ENCODE measurements around the gene DOCK1.

The DOCK1 gene

GRCh38 chr10:127374901-127375300 is 469.7 kb downstream of the DOCK1 start:
- Histone ChIP-seq H3K27me3 (ENCODE audit: insufficient read depth, low read depth) (no peaks in the 10 kb centered on the region), H3K4me1 (ENCODE audit: low read depth, poor library complexity, severe bottlenecking) (no peaks in the 10 kb centered on the region), H3K79me2 (ENCODE audit: insufficient read depth, low read depth) (no peaks in the 10 kb centered on the region), H4K20me1 (ENCODE audit: insufficient read depth) (no peaks in the 10 kb centered on the region), H2AFZ (ENCODE audit: low read depth) (no peak overlapping the region), H3K36me3 (ENCODE audit: insufficient read depth) (no peaks in the 10 kb centered on the region), H3K27ac (no peak overlapping the region), H3K9ac (no peak overlapping the region), H3K4me2 (no peak overlapping the region), H3K4me3 (IDR thresholded peaks at IDR 0.05; ENCODE audit: insufficient read depth, low read depth, low read length) (no peak overlapping the region)
- TF ChIP-seq CTCF (conservative IDR thresholded peaks at IDR 0.05; ENCODE audit: low read depth, low read length), result no peak

- no peaks in the 10 kb centered on the region for H3K79me2 ChIP-seq (ENCODE audit: insufficient read depth, low read depth)
- H3K9ac ChIP-seq, result no peak overlapping the region
- H3K27me3 ChIP-seq (ENCODE audit: insufficient read depth, low read depth), result no peaks in the 10 kb centered on the region
- no peaks in the 10 kb centered on the region for H3K4me1 ChIP-seq (ENCODE audit: low read depth, poor library complexity, severe bottlenecking)
- TF ChIP-seq CTCF (conservative IDR thresholded peaks at IDR 0.05; ENCODE audit: low read depth, low read length), result no peak
- H3K4me2 ChIP-seq, result no peak overlapping the region
- H4K20me1 ChIP-seq (ENCODE audit: insufficient read depth), result no peaks in the 10 kb centered on the region
- no peak overlapping the region for H2AFZ ChIP-seq (ENCODE audit: low read depth)
- H3K36me3 ChIP-seq (ENCODE audit: insufficient read depth), result no peaks in the 10 kb centered on the region
- no peak overlapping the region for H3K27ac ChIP-seq
- H3K4me3 ChIP-seq (IDR thresholded peaks at IDR 0.05; ENCODE audit: insufficient read depth, low read depth, low read length), result no peak overlapping the region
These were observed 470.2 kb downstream of the DOCK1 start for GRCh38 chr10:127375461-127375860.

- no peak for TF ChIP-seq CTCF (conservative IDR thresholded peaks at IDR 0.05; ENCODE audit: low read depth, low read length)
These were observed 470.8 kb downstream of the DOCK1 start for GRCh38 chr10:127376071-127376470.

GRCh38 chr10:127378628-127379027 is 473.4 kb downstream of the DOCK1 start:
- H3K9ac ChIP-seq, result no peak overlapping the region
- TF ChIP-seq CTCF (conservative IDR thresholded peaks at IDR 0.05; ENCODE audit: low read depth, low read length), result no peak
- H3K36me3 ChIP-seq (ENCODE audit: insufficient read depth), result no peaks in the 10 kb centered on the region
- H3K27ac ChIP-seq, result no peak overlapping the region
- no peaks in the 10 kb centered on the region for H3K4me1 ChIP-seq (ENCODE audit: low read depth, poor library complexity, severe bottlenecking)
- H3K4me3 ChIP-seq (IDR thresholded peaks at IDR 0.05; ENCODE audit: insufficient read depth, low read depth, low read length), result no peak overlapping the region
- no peaks in the 10 kb centered on the region for H4K20me1 ChIP-seq (ENCODE audit: insufficient read depth)
- H3K79me2 ChIP-seq (ENCODE audit: insufficient read depth, low read depth), result no peaks in the 10 kb centered on the region
- no peak overlapping the region for H3K4me2 ChIP-seq
- no peak overlapping the region for H2AFZ ChIP-seq (ENCODE audit: low read depth)
- H3K27me3 ChIP-seq (ENCODE audit: insufficient read depth, low read depth), result no peaks in the 10 kb centered on the region

More at GRCh38 chr10:127376071-127376470, 470.8 kb downstream of the DOCK1 start:
- no peak overlapping the region for H3K4me3 ChIP-seq (IDR thresholded peaks at IDR 0.05; ENCODE audit: insufficient read depth, low read depth, low read length)
- H3K79me2 ChIP-seq (ENCODE audit: insufficient read depth, low read depth), result no peaks in the 10 kb centered on the region
- H3K9ac ChIP-seq, result no peak overlapping the region
- H3K27me3 ChIP-seq (ENCODE audit: insufficient read depth, low read depth), result no peaks in the 10 kb centered on the region
- H3K36me3 ChIP-seq (ENCODE audit: insufficient read depth), result no peaks in the 10 kb centered on the region
- H4K20me1 ChIP-seq (ENCODE audit: insufficient read depth), result no peaks in the 10 kb centered on the region
- H3K27ac ChIP-seq, result no peak overlapping the region
- H3K4me1 ChIP-seq (ENCODE audit: low read depth, poor library complexity, severe bottlenecking), result no peaks in the 10 kb centered on the region
- H2AFZ ChIP-seq (ENCODE audit: low read depth), result no peak overlapping the region
- H3K4me2 ChIP-seq, result no peak overlapping the region

Data from KMS-11 (cell line).